WTC11 (cell line): ENCODE measurements around the gene KSR2. TPM values are rescaled to one million over a fixed set of nuclear protein-coding genes. Genes with fewer than 3 reads are reported as not detected.

Source experiments
- ATAC-seq: fragments of 200-7000 bp; cut with Tn5 transposase; 2 replicates; pipeline ENCODE4 v1.10.0; 2021; ENCODE audit warnings: mild to moderate bottlenecking, moderate library complexity
- CTCF ChIA-PET: fragments of 300-600 bp; sonication (Branson Sonifier 250); formaldehyde crosslinking; loops from one replicate; lab custom pipeline; 2021; ENCODE audit warnings: antibody characterized with exemption; lab: Charles Lee
- POLR2A ChIA-PET: fragments of 350-600 bp; sonication (Branson Sonifier 250); formaldehyde crosslinking; loops from one replicate; lab custom pipeline; 2021; ENCODE audit warnings: antibody characterized with exemption; lab: Charles Lee
- DNase-seq: peaks from one replicate; pipeline ENCODE4 v3.0.0; 2021; ENCODE audit warnings: low spot score
- H3K27ac Mint-ChIP-seq: 2 replicates; pipeline ENCODE4 v1.8.0; 2021; ENCODE audit warnings: mixed read lengths
- H3K27me3 Mint-ChIP-seq: 2 replicates; pipeline ENCODE4 v1.8.0; 2021; ENCODE audit warnings: low read depth, mild to moderate bottlenecking, moderate library complexity, mixed read lengths
- H3K36me3 Mint-ChIP-seq: 2 replicates; pipeline ENCODE4 v1.8.0; 2021; ENCODE audit warnings: mixed read lengths
- H3K4me1 Mint-ChIP-seq: 2 replicates; pipeline ENCODE4 v1.8.0; 2022; ENCODE audit warnings: mixed read lengths
- H3K4me3 Mint-ChIP-seq: 2 replicates; pipeline ENCODE4 v1.8.0; 2021; ENCODE audit warnings: mild to moderate bottlenecking, moderate library complexity, mixed read lengths
- H3K9me3 Mint-ChIP-seq: 2 replicates; pipeline ENCODE4 v1.8.0; 2021; ENCODE audit warnings: mixed read lengths
- FOXK1 ChIP-seq: sonication (generic); formaldehyde crosslinking; IDR thresholded peaks from 2 replicates; pipeline ENCODE4 v1.8.0; 2022; ENCODE audit warnings: mild to moderate bottlenecking, moderate library complexity, missing genetic modification reagents
- SP1 ChIP-seq: sonication (generic); formaldehyde crosslinking; conservative IDR thresholded peaks from 2 replicates; pipeline ENCODE4 v1.8.1; 2022; ENCODE audit warnings: missing genetic modification reagents
- TCF7 ChIP-seq: sonication (generic); formaldehyde crosslinking; IDR thresholded peaks from 2 replicates; pipeline ENCODE4 v1.8.0; 2022; ENCODE audit warnings: mild to moderate bottlenecking, low read depth, missing genetic modification reagents, moderate library complexity
- total RNA-seq: library from RNA; stranded (reverse); gene quantifications from 3 replicates; pipeline ENCODE4 v1.2.3, GENCODE V29; 2021
- TF ChIP-seq, protein P1 (sequence below): sonication (generic); formaldehyde crosslinking; IDR thresholded peaks from 2 replicates; pipeline ENCODE4 v1.8.1; 2023; ENCODE audit warnings: mild to moderate bottlenecking, missing genetic modification reagents
- TF ChIP-seq, protein P2 (sequence below): sonication (generic); formaldehyde crosslinking; IDR thresholded peaks from 2 replicates; pipeline ENCODE4 v1.8.1; 2023; ENCODE audit warnings: mild to moderate bottlenecking, missing genetic modification reagents, borderline replicate concordance
- TF ChIP-seq, protein P3 (sequence below): fragments of 250-450 bp; sonication (Bioruptor Pico); IDR thresholded peaks from 2 replicates; pipeline ENCODE4 v1.9.0; 2021; ENCODE audit warnings: mild to moderate bottlenecking, borderline replicate concordance
- TF ChIP-seq, protein P4 (sequence below): fragments of 250-450 bp; sonication (Bioruptor Pico); conservative IDR thresholded peaks from 2 replicates; pipeline ENCODE4 v1.9.0; 2021; ENCODE audit warnings: mild to moderate bottlenecking
- TF ChIP-seq, protein P5 (sequence below): fragments of 250-450 bp; sonication (Bioruptor Pico); IDR thresholded peaks from 2 replicates; pipeline ENCODE4 v1.9.0; 2021; ENCODE audit warnings: mild to moderate bottlenecking

The KSR2 gene
- total RNA-seq, 1 experiment from 2014 or later, result 2.4 TPM

DNA sequence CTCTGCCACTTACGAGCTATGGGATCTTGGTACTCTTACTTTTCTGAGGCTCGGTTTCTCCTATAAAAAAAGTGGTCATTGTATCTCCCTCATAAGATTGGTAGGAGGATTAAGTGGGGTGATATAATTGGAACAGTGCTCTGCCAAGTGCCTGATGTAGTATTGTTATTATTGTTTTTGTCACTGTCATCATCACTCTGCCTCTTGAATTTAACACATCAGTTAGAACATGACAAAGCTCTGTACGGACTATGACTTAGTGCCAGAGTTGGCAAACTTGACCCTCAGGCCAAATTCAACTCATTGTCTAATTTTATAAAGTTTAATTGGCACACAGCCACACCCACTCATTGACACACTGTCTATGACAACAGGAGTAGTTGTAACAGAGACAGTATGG lies 378.4 kb downstream of the KSR2 start (continued):
- TF ChIP-seq, protein P1, sequence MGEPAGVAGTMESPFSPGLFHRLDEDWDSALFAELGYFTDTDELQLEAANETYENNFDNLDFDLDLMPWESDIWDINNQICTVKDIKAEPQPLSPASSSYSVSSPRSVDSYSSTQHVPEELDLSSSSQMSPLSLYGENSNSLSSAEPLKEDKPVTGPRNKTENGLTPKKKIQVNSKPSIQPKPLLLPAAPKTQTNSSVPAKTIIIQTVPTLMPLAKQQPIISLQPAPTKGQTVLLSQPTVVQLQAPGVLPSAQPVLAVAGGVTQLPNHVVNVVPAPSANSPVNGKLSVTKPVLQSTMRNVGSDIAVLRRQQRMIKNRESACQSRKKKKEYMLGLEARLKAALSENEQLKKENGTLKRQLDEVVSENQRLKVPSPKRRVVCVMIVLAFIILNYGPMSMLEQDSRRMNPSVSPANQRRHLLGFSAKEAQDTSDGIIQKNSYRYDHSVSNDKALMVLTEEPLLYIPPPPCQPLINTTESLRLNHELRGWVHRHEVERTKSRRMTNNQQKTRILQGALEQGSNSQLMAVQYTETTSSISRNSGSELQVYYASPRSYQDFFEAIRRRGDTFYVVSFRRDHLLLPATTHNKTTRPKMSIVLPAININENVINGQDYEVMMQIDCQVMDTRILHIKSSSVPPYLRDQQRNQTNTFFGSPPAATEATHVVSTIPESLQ, result no peak
- TF ChIP-seq SP1 (CRISPR knock-in tag) (no peak), TCF7 (CRISPR knock-in tag) (no peak)
- TF ChIP-seq, protein P2, sequence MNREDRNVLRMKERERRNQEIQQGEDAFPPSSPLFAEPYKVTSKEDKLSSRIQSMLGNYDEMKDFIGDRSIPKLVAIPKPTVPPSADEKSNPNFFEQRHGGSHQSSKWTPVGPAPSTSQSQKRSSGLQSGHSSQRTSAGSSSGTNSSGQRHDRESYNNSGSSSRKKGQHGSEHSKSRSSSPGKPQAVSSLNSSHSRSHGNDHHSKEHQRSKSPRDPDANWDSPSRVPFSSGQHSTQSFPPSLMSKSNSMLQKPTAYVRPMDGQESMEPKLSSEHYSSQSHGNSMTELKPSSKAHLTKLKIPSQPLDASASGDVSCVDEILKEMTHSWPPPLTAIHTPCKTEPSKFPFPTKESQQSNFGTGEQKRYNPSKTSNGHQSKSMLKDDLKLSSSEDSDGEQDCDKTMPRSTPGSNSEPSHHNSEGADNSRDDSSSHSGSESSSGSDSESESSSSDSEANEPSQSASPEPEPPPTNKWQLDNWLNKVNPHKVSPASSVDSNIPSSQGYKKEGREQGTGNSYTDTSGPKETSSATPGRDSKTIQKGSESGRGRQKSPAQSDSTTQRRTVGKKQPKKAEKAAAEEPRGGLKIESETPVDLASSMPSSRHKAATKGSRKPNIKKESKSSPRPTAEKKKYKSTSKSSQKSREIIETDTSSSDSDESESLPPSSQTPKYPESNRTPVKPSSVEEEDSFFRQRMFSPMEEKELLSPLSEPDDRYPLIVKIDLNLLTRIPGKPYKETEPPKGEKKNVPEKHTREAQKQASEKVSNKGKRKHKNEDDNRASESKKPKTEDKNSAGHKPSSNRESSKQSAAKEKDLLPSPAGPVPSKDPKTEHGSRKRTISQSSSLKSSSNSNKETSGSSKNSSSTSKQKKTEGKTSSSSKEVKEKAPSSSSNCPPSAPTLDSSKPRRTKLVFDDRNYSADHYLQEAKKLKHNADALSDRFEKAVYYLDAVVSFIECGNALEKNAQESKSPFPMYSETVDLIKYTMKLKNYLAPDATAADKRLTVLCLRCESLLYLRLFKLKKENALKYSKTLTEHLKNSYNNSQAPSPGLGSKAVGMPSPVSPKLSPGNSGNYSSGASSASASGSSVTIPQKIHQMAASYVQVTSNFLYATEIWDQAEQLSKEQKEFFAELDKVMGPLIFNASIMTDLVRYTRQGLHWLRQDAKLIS, result no peak
- TF ChIP-seq, protein P3, sequence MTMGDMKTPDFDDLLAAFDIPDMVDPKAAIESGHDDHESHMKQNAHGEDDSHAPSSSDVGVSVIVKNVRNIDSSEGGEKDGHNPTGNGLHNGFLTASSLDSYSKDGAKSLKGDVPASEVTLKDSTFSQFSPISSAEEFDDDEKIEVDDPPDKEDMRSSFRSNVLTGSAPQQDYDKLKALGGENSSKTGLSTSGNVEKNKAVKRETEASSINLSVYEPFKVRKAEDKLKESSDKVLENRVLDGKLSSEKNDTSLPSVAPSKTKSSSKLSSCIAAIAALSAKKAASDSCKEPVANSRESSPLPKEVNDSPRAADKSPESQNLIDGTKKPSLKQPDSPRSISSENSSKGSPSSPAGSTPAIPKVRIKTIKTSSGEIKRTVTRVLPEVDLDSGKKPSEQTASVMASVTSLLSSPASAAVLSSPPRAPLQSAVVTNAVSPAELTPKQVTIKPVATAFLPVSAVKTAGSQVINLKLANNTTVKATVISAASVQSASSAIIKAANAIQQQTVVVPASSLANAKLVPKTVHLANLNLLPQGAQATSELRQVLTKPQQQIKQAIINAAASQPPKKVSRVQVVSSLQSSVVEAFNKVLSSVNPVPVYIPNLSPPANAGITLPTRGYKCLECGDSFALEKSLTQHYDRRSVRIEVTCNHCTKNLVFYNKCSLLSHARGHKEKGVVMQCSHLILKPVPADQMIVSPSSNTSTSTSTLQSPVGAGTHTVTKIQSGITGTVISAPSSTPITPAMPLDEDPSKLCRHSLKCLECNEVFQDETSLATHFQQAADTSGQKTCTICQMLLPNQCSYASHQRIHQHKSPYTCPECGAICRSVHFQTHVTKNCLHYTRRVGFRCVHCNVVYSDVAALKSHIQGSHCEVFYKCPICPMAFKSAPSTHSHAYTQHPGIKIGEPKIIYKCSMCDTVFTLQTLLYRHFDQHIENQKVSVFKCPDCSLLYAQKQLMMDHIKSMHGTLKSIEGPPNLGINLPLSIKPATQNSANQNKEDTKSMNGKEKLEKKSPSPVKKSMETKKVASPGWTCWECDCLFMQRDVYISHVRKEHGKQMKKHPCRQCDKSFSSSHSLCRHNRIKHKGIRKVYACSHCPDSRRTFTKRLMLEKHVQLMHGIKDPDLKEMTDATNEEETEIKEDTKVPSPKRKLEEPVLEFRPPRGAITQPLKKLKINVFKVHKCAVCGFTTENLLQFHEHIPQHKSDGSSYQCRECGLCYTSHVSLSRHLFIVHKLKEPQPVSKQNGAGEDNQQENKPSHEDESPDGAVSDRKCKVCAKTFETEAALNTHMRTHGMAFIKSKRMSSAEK (CRISPR knock-in tag), result no peak
- TF ChIP-seq, protein P4, sequence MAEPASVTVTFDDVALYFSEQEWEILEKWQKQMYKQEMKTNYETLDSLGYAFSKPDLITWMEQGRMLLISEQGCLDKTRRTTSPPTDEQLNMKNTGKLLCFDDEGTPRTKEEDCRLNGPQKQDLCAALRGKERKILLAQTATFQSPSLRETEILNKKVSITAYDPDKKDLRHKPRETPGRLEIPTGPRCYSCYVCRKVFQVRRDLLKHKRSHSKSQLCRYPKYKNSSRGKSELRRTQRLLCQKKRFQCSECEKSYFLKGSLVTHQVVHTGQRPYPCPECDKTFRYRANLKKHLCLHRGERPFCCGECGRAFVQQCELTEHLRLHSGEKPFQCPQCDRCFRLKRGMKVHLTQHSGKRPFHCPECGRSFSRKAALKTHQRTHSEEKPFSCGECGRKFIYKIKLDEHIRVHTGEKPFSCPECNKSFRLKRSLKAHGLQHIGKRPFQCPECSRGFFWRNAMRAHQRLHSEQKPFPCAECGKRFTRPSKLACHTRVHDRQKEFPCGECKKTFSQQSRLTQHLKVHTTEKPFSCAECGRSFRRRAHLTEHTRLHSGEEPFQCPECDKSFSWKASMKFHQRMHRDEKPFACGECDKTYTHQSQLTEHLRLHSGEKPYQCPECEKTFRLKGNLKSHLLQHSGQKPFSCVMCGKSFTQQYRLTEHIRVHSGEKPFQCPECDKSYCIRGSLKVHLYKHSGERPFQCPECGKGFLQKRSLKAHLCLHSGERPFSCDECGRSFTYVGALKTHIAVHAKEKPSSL (CRISPR knock-in tag), result no peak
- TF ChIP-seq, protein P5, sequence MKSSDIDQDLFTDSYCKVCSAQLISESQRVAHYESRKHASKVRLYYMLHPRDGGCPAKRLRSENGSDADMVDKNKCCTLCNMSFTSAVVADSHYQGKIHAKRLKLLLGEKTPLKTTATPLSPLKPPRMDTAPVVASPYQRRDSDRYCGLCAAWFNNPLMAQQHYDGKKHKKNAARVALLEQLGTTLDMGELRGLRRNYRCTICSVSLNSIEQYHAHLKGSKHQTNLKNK, result no peak

DNA sequence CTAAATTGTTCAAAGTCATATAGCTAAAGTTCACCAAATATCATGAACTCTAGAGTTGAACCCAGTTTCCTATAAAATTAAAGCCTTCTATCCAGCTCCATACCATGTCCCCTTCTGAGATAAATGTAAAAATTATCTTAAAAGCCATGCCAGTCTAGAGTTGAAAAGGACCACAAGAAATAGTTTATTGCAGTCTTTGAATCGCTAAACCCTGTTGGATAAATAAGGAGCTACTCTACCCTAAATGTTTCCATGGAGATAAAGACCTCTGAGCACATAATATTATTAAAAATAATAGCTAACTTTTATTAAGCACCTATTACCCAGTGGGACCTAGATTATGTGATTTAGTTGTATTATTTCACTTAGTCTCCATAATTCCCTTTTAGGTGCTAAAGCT lies 379.8 kb downstream of the KSR2 start:
- Mint-ChIP-seq H3K4me1 (peaks cover 42% of the 10 kb centered on the region), H3K9me3 (peaks cover 8% of the 10 kb centered on the region), H3K4me3 (no peak overlapping the region), H3K27ac (no peak overlapping the region), H3K27me3 (no peaks in the 10 kb centered on the region), H3K36me3 (no peaks in the 10 kb centered on the region)
- ChIA-PET POLR2A (no interaction called here), CTCF (interaction anchor here (1.2 to 7.2 kb wide), 10 partner anchors 8 to 377 kb away, joined by 3 to 79 read pairs (median 13); no protein-coding TSS in a partner anchor)
- no peak for TF ChIP-seq FOXK1 (CRISPR knock-in tag)
- TF ChIP-seq, protein P4 (CRISPR knock-in tag), result no peak
- DNase-seq (no peak), ATAC-seq (no peak)
